OCI-LY1 (cell line): ENCODE data around the gene ZC3H15.

ENCODE experiments used
- CTCF ChIP-seq: fragments of 200-600 bp; sonication (generic), shearing (Covaris generic); IDR thresholded peaks from 2 replicates; pipeline ENCODE4 v1.5.1; 2017; ENCODE audit warnings: mild to moderate bottlenecking, antibody characterized with exemption, low read length, moderate library complexity, mixed read lengths
- EZH2 ChIP-seq: fragments of 200-600 bp; sonication (generic), shearing (Covaris generic); IDR thresholded peaks from 2 replicates; pipeline ENCODE4 v1.8.0; 2017; ENCODE audit warnings: borderline replicate concordance, mixed run types, mild to moderate bottlenecking, antibody characterized with exemption, low read length, moderate library complexity, mixed read lengths

- TF ChIP-seq CTCF, result no peak
- TF ChIP-seq EZH2, result no peak
Observed at GRCh38 chr2:186457908-186458307, 28.2 kb upstream of the ZC3H15 start.
